Measurements from ENCODE around the gene NR6A1. TPM values are rescaled to one million over a fixed set of nuclear protein-coding genes. Genes with fewer than 3 reads are reported as not detected.

The NR6A1 gene
- total RNA-seq, 6 donors from 2014 or later = 4.2 to 34.6 (median 8.2) TPM

DNA sequence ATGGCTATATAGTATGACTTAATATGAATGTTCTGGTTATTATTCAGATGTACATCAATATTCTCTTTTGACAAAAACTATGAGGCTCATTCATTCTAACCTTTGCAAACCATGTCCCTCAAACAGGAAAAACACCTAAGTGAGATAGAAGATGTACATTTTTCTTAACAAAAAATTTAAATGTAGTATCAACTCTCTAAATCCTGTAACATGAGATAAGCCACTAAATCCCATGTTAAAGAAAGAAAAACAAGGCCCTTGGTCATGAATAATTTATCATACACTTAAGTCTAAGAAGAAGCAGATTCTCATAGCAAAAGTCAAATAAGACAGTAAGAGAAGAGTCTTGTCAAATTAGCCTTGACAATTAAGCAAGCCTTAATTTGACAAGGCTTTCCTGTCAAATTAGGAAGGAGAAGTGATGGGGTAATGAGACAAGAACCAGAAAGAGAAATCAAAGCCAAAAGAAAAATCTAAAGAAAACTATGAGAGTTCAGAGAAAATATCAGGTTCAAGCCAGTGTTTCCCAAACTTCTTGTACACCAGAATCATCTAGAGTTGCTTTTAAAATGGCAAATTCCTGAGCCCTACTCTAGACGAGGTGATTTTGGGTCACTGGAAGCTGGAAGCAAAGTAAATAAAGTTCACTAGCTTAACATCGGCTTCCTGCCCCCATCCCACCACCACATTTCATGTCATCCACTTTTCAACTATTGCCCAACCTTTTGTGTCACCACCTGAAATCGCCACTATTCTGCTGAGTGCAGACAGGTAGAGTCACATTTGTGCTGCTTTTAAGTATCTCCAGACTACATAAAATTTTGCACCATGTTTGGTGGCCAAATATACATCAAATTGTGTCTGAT lies 76.5 kb downstream of the NR6A1 start:
- Histone ChIP-seq H3K27me3 (no peaks in the 10 kb centered on the region), H3K27ac (no peak overlapping the region), H3K36me3 (no peaks in the 10 kb centered on the region), H3K4me1 (no peaks in the 10 kb centered on the region), H3K9me3 (no peaks in the 10 kb centered on the region), H3K4me3 (no peak overlapping the region)
- DNase-seq = no peak
- ATAC-seq (ENCODE audit: low FRiP score in 2 of 2) = no peak
- WGBS, 2 donors = 53 to 64% methylated on average over 3 of the region's 3 CpGs
- no peak for TF ChIP-seq EP300 (IDR thresholded peaks at IDR 0.05)
- no peak for TF ChIP-seq POLR2AphosphoS5 (IDR thresholded peaks at IDR 0.05)
- no peak for TF ChIP-seq POLR2A (IDR thresholded peaks at IDR 0.05)
- TF ChIP-seq CTCF (IDR thresholded peaks at IDR 0.05) = no peak

DNA sequence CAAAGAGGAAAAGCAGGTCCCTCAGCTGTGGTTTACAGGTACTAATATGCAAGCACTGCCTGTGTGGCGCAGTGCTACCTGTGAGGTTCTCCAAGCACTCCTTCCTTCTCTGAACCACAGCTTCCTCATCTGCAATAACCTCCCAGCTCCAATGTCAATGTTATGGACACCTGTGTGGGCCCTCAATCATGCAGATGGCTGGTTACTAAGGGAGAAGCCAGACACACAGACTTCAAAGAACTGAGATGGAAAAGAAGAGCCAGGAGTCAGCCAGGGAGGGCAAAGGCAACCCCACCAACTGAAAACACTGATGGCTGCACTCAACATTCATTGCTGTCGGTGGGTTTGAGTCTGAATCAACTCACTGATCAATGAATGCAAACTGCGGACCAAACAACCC lies 77.7 kb downstream of the NR6A1 start:
- H3K4me3 ChIP-seq = no peak overlapping the region
- no peaks in the 10 kb centered on the region for H3K9me3 ChIP-seq
- no peak for TF ChIP-seq EP300 (IDR thresholded peaks at IDR 0.05)
- TF ChIP-seq POLR2AphosphoS5 (IDR thresholded peaks at IDR 0.05) = no peak
- TF ChIP-seq POLR2A (IDR thresholded peaks at IDR 0.05) = no peak
- TF ChIP-seq CTCF (IDR thresholded peaks at IDR 0.05) = no peak
- H3K27ac ChIP-seq = no peak overlapping the region
- DNase-seq (no peak), ATAC-seq (ENCODE audit: low FRiP score in 2 of 2) (no peak)
- no peaks in the 10 kb centered on the region for H3K4me1 ChIP-seq
- no peaks in the 10 kb centered on the region for H3K27me3 ChIP-seq
- 93 to 94% methylated on average over 3 of the region's 3 CpGs for WGBS, 2 donors
- H3K36me3 ChIP-seq = no peaks in the 10 kb centered on the region

DNA sequence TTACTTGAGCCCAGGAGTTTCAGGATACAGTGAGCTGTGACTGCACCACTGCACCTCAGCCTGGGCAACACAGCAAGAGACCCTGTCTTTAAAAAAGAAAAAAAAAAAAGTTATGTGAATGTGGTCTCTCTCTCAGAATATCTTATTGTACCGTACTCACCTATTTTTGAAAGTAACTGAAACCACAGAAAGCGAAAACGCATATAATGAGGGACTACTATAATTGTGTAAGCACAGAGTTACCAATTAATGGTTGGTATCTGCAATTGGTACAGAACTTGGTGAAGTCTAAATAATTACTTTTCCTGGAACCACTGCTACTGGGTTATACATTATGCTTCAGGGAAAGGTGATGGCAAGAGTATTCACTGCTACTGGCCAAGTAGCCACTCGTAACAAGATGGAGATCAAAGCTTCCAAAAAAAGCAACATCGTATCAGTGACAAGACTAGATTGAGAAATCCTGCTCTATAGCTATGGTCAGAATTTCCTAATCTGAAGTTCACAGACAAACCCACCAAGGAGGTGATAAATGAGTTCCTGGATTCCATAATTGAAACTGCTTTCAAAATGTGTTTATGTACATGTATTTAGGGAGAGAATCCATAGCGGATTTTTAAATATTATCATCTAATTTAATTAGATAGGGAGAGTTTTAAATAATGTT lies 82.7 kb downstream of the NR6A1 start:
- ATAC-seq (ENCODE audit: low FRiP score in 2 of 2) (no peak), DNase-seq (no peak)
- Histone ChIP-seq H3K4me1 (no peaks in the 10 kb centered on the region), H3K4me3 (no peak overlapping the region), H3K9me3 (no peaks in the 10 kb centered on the region), H3K36me3 (no peaks in the 10 kb centered on the region), H3K27me3 (no peaks in the 10 kb centered on the region), H3K27ac (no peak overlapping the region)
- TF ChIP-seq CTCF (IDR thresholded peaks at IDR 0.05) = no peak
- no peak for TF ChIP-seq POLR2A (IDR thresholded peaks at IDR 0.05)
- TF ChIP-seq EP300 (IDR thresholded peaks at IDR 0.05) = no peak
- TF ChIP-seq POLR2AphosphoS5 (IDR thresholded peaks at IDR 0.05) = no peak
- WGBS, 2 donors = 86 to 91% methylated on average over 6 of the region's 6 CpGs

- Histone ChIP-seq H3K27me3 (no peaks in the 10 kb centered on the region), H3K4me3 (no peak overlapping the region), H3K9me3 (no peaks in the 10 kb centered on the region), H3K27ac (no peak overlapping the region), H3K36me3 (no peaks in the 10 kb centered on the region), H3K4me1 (no peaks in the 10 kb centered on the region)
- no peak for TF ChIP-seq POLR2AphosphoS5 (IDR thresholded peaks at IDR 0.05)
- no peak for TF ChIP-seq EP300 (IDR thresholded peaks at IDR 0.05)
- TF ChIP-seq CTCF (IDR thresholded peaks at IDR 0.05) = no peak
- no peak for TF ChIP-seq POLR2A (IDR thresholded peaks at IDR 0.05)
- DNase-seq = no peak
- no peak for ATAC-seq (ENCODE audit: low FRiP score in 2 of 2)
- WGBS, 2 donors = 74 to 85% methylated on average over 2 of the region's 2 CpGs
These were observed 84.2 kb downstream of the NR6A1 start for GRCh38 chr9:124686918-124687317.
